Effector CD8-positive, alpha-beta T cell (primary cell): ENCODE measurements around the gene BSDC1.
A peak's percentile ranks its signal among the peaks of the same experiment; 100 is the strongest.
"Not testable (repeated sequence)": the region's sequence is repeated elsewhere in the genome, so short reads cannot be mapped to it uniquely, and the experiment has no call there.

ENCODE experiments used
- DNase-seq: peaks from one replicate; lab custom pipeline; 2025; lab: John Stamatoyannopoulos, UW
- total RNA-seq, 4 experiments: gene quantifications; one replicate each; lab custom pipeline; 2026; lab: John Stamatoyannopoulos, UW

Gene BSDC1
- 98.0 to 193 (median 150) reads per million in 4 experiments for total RNA-seq

- peak; percentile 93 for DNase-seq
These were observed at the start of gene BSDC1 for GRCh38 chr1:32394141-32394889. Gene BSDC1, minus strand, starts transcription at chr1:32394441. Its CDS starts 27 bp downstream, at chr1:32394414.

- not testable (repeated sequence) for DNase-seq
These were observed 47.2 kb upstream of the BSDC1 start for GRCh38 chr1:32441467-32441866.

- DNase-seq: not testable (repeated sequence)
These were observed 44.5 kb upstream of the BSDC1 start for GRCh38 chr1:32438777-32439176.

GRCh38 chr1:32438136-32438535, 43.9 kb upstream of the BSDC1 start:
- no peak for DNase-seq

GRCh38 chr1:32431736-32432400, 37.6 kb upstream of the BSDC1 start:
- no peak for DNase-seq

- no peak for DNase-seq
These were observed 33.2 kb upstream of the BSDC1 start for GRCh38 chr1:32427264-32427963.

- no peak for DNase-seq
These were observed 32.4 kb upstream of the BSDC1 start for GRCh38 chr1:32426489-32427255.

- no peak for DNase-seq
These were observed 27.5 kb upstream of the BSDC1 start for GRCh38 chr1:32421775-32422174.

- DNase-seq: no peak
These were observed 20.1 kb upstream of the BSDC1 start for GRCh38 chr1:32414186-32414886.

GRCh38 chr1:32413507-32414185, 19.4 kb upstream of the BSDC1 start:
- peak; percentile 56 for DNase-seq

- DNase-seq: no peak
These were observed 17.0 kb upstream of the BSDC1 start for GRCh38 chr1:32411261-32411660.

GRCh38 chr1:32406629-32407111, 12.4 kb upstream of the BSDC1 start:
- no peak for DNase-seq

GRCh38 chr1:32405672-32406467, 11.6 kb upstream of the BSDC1 start:
- DNase-seq: no peak

GRCh38 chr1:32404946-32405345, 10.7 kb upstream of the BSDC1 start:
- no peak for DNase-seq

GRCh38 chr1:32400876-32401631, 6.8 kb upstream of the BSDC1 start:
- peak; percentile 40 for DNase-seq

- no peak for DNase-seq
These were observed 5.6 kb upstream of the BSDC1 start for GRCh38 chr1:32399843-32400242.

GRCh38 chr1:32398401-32398800, 4.2 kb upstream of the BSDC1 start:
- no peak for DNase-seq

GRCh38 chr1:32396524-32396923, 2.3 kb upstream of the BSDC1 start:
- not testable (repeated sequence) for DNase-seq

GRCh38 chr1:32394890-32395432, 720 bp upstream of the BSDC1 start:
- no peak for DNase-seq
